ENCODE data around the gene VWA1.
"Not testable (repeated sequence)": the region's sequence is repeated elsewhere in the genome, so short reads cannot be mapped to it uniquely, and the experiment has no call there.

The VWA1 gene

DNA sequence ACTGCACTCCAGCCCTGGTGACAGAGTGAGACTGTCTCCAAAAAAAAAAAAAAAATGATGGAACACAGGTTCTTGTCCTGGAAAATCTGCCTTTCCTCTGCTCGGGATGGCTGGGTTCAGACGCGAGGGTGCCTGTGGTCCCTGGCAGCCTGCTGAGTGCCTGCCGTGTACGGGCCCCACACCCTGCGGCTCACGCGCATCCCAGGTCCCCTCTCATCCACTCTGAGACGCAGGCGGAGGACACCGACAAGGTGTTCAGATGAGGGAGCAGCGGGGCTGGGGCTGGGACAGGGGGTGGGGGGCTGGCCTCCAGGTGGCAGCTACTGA lies 10.1 kb upstream of the VWA1 start:
- DNase-seq, result no peak

DNA sequence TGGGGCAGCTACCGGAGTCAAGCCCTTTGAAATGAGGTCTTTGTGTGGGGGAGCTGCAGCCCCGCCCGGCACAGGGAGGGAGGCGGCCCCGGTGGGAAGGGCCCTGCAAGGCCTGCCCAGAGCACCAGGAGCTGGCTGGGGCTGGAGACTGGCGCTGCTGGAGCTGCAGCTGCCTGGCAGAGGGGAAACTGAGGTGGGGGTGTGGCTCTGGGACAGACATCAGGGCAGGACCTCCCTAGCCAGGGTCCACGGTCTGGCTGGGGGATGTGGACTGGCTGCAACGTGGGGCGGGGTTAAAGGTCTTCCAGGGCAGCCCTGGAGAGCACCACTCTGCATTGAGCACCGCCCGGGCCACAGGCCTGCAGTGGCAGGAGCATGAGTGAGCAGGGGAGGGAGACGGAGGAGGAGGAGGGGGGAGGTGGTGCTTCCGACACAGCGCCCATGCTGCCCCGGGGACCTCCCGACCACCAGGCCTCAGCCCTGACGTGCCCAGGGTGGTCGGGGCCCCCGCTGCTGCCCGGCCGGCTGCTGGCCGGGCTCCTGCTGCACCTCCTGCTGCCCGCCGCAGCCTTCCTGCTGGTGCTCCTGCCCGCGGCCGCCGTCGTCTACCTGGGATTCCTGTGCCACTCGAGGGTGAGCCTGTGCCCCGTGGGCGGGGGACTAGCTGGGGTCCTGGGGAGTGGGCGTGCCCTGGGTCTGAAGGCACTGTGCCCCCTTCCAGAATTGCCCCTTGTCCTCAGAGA lies 9.6 kb upstream of the VWA1 start:
- no peak for DNase-seq

DNA sequence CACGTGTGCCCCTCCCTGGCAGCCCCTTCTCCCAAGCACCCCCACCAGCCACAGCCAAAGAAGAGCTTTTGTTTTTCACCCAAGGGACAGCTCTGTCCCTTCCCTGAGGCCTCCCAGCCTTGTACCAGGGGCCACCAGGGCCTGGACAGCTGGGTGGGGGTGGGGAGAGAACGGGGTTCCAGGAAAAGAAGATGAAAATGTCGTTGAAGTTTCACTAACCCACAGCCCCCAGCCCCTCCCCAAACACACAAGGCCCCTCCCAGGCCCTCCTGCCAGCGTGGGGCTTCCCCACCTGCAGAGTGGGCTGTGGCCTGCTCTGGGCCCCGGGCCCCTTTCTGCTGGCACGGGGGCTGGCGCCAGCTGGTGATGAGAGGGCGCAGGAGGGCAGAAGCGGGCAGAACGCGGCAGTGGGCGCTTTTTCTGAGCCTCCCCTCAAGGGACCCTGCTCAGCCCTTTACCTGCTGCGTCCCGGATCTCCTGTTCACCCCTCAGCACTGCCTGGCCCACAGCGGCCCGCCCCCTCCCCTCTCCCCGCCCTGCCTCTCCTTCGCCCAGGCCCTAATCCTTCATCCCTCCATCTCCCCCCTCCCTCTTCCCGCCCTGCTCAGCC lies 8.9 kb upstream of the VWA1 start:
- no peak for DNase-seq

DNA sequence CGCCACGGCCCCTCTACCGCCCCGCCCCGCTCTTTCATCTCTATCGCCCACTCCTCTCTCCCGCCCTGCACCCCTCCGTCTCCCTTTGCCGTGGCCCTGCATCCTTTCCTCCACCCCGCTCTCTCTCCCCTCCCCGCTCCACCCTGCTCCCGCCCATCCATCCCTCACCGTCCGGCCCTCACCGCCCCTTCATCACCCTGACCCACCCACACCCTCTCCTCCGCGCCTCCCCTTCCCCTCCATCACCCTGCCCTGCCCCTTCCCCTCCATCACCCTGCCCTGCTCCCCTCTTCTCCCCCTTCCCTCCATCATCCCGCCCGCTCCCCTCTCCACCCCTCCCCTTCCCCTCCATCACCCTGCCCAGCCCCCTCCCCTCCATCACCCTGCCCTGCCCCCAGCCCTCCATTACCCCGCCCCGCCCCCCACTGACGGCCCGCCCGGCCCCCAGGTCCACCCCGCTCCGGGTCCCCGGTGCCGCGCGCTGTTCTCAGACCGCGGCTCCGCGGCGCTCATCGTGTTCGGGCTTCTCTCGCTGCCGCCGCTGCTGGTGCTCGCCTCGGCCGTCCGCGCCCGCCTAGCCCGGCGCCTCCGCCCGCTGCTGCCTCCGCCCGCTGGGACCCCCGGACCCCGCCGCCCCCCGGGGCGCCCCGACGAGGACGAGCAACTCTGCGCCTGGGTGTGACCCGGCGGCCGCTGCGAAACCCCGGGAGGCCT lies 8.2 kb upstream of the VWA1 start:
- DNase-seq, result no peak

DNA sequence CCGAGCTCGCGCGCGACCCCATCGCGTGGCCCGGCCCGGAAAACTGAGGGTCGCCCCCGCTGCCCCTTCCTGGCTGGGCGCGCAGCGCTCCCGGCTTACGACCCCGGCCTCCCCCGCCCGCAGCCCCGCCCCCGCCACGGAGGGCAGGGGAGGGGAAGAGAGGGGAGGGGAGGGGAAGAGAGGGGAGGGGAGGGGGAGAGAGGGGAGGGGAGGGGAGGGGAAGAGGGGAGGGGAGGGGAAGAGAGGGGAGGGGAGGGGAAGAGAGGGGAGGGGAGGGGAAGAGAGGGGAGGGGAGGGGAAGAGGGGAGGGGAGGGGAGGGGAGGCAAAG lies 7.7 kb upstream of the VWA1 start:
- DNase-seq, result no peak

DNA sequence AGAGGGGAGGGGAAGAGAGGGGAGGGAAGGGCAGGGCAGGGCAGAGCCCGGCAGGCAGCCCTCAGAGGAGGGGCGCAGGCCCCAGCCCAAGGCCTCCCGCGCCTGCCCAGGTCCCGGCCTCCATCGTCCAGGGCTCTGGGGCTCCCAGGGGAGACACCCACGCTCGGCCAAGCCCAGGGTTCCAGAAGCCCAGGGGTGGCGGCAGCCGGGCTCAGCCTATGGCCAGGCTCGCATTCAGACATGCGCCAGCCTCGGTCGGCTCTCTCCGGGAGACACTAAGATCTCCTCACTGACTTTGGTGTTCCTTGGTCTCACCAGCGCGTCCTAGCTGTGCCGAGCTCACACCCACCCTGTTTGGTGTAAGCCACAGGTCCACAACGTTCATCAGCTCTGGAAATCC lies 7.3 kb upstream of the VWA1 start:
- no peak for DNase-seq

DNA sequence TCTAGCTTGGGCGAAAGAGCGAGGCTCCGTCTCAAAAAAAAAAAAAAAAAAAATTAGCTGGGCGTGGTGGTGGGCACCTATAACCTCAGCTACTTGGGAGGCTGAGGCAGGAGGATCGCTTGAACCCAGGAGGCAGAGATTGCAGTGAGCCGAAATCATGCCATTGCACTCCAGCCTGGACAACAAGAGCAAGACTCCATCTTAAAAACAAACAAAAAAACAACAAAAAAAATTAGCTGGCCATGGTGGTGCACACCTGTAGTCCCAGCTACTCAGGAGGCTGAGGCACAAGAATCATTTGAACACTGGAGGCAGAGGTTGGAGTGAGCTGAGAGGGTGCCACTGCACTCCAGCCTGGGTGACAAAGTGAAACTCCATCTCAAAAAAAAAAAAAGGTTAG lies 6.5 kb upstream of the VWA1 start:
- DNase-seq, result not testable (repeated sequence)

DNA sequence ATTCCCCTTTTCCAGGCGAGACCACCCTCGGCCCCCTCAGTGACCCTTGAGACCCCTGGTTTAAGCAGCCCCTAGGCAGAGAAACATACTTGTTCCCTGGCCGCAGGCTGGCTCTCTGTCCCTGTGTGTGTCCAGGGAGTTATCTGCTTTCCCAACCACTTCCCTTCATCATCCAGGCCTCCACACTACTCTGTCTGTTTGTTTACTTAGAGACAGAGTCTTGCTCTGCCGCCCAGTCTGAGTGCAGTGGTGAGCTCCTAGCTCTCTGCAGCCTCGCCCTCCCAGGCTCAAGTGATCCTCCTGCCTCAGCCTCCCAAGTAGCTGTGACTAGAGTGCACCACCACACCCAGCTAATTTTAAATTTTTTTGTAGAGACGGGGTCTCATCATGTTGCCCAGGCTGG lies 5.8 kb upstream of the VWA1 start:
- DNase-seq, result no peak

DNA sequence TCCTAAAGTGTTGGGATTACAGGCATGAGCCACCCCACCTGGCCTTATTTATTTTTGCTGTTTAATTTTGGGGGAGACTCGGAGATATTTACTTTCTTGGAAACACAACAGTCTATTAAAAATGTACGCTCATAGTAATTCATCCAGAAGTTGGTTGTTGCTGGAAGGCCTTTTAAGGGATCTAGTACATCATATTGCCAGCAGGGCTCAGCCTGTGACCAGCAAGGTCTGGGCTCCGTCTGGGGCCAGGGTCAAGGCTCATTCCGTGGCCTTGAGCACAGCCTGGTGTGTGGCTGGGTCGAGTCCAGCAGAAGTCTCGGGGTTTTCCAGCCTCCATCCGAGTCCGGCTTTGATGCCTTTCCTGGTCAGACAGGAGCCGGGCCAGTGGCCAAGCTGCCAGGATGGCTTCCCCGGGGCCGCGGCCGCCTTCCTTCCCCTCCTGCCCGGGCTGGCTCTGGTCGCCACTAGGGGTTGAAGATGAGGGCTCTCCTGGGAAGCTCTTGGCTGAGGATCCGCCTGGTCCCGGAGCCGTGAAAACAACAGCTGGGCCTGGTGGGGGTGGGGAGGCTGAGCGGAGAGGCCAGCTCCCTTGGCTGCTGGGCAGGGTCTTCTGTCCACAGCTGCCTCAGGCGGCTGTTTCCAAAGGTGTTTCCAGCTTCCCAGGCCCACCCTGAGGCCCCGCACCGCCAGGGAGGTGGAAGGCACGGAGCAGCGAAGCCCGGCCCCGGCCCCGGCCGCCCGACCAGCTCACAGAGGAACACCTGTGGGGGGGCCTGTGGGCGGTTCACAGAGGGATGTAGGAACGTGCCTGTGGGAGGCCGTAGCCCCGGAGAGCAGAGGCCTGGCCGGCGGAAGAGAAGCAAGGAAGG lies 5.1 kb upstream of the VWA1 start:
- DNase-seq, result no peak

DNA sequence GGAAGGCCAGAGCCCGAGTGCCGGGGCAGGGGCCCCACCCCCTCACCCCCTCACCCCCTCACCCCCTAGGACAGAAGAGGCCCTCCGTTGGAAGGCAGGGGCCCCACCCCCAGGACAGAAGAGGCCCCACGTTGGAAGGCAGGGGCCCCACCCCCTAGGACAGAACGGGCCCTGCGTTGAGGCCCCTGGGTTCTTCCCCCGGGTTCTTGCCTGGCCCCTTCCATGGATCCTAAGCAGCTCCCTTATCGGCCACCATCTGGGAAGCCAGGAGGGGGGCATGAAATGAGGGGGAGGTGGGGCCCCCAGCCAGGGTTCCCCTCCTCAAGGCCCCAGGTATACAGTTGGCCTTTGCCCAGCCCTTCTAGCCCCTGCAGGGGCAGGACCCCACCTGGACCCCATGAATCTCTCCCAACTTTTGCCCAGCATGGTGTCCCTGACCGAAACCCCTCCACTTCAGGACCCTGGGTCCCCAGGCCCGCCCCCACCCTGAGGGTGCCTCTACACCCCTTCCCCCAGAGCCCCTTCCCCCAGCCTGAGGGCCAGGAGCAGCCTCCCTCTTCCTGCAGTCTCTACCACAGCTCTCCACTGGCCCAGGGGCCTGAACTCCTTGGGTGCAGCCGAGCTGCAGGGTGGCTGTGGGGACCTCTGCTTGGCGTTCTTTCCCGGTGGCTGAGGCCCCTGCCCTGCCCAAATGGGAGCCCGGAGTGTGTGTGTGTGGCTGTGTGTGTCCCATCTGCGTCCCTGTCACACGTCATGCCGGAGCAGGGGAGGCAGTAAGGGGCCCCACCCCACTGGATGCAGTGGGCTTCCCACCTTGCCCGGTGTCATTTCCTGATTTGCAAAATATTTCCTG lies 4.3 kb upstream of the VWA1 start:
- DNase-seq, result no peak

DNA sequence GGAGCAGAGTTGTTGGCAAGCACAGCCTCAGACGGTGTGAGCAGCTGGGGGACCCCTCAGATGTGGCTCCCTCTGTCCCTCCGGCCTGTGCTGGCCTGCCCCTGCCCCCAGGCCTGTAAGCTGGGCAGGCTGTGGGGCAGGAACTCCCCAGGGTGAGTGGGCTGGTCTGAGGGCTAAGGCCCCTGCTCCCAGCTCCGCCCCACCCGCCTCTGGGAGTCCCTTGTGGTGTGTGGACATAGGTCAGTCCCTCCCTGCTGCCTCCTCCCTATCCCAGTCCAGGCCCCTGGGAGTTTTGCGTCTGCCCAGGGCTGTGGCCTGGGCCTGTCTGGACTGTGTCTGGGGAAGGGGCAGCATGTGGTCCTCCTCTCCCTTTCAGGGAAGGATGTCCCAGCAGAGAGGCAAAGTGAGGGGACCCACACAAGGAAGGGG lies 3.6 kb upstream of the VWA1 start:
- no peak for DNase-seq

DNA sequence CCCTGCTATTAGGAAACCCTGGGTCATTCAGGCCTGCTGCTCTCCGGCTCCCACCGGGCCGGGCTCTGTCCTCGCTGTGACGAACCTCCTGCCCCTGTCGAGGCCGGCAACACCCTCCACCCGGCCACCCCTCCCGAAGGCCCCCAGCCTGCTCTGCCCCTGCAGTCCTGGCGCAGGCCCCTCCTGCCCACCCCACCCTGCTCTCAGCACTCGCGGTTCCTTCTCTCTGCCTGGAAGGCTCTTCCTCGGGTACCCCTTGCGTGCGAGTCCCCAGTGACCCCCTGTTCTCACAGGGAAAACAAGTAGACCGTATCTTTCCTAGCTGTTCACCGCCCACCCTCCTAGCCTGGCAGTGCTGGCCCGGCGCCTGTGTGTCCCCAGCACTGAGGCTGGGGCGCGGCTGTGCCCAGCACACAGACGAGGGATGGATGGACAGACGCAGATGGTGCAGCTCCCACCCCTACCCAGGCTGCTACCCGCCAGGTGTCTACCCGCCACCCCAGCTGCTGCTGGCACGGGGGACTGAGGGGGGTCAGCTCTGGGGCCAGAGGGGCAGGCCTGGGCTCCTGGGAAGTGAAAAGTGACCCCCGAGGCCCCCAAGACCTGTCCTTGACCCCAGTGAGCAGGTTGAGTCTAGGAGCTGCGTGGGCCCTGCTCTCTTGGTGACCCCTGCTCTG lies 3.1 kb upstream of the VWA1 start:
- DNase-seq, result no peak

DNA sequence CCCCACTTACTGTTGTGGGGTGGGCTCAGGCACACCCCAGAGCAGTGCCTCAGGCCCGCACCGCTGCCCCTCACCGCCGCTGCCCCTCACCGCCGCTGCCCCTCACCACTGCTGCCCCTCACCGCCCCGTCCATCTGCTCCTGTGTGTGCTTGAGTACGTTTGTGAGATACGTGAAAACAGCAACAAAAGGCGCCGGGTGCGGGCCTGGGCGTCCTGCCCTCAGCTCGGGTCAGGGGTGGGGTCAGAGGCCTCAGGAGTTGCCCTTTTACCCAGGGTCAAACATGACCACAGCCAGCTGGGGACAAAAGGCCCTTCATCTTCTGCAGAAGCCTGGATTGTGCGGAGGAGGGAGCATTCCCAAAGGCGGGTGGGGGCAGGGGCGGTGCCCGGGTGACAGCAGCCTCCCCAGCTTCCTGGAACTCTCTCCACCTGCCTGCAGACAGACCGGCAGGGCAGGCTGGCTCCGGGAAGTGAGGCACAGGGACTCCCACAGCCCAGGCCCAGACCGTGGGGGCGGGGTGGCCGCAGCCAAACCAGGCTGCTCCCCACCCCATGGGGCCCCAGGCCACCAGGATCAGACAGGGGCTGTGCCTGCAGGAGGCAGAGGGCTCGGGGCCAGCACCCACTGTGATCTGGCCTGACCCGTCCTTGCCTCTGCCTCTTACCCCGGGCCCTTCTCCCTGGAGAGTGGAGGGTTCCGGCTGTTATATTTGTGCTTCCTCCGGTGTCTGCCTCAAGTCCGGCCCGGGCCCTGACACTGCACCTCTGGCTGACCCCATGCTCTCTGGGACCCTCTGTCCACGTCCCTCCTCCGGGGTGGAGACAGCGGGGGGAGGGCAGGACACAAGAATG lies 2.3 kb upstream of the VWA1 start:
- no peak for DNase-seq

DNA sequence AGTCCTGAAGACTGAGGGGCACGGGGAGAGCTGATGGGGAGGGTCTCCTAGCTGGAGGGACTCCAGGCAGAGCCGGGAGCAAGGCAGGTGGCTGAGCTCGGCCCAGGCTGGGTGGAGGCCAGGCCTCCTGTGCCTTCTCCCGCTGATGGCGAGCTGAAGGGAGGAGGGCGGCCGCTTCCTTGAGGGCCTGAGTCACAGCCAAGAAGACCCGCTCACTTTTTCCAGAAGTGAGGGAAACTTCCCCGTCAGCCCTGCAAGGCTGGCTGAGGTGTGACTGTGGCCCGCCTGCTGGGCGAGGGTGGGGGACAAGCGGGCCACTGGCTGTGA lies 1.7 kb upstream of the VWA1 start:
- DNase-seq, result no peak

DNA sequence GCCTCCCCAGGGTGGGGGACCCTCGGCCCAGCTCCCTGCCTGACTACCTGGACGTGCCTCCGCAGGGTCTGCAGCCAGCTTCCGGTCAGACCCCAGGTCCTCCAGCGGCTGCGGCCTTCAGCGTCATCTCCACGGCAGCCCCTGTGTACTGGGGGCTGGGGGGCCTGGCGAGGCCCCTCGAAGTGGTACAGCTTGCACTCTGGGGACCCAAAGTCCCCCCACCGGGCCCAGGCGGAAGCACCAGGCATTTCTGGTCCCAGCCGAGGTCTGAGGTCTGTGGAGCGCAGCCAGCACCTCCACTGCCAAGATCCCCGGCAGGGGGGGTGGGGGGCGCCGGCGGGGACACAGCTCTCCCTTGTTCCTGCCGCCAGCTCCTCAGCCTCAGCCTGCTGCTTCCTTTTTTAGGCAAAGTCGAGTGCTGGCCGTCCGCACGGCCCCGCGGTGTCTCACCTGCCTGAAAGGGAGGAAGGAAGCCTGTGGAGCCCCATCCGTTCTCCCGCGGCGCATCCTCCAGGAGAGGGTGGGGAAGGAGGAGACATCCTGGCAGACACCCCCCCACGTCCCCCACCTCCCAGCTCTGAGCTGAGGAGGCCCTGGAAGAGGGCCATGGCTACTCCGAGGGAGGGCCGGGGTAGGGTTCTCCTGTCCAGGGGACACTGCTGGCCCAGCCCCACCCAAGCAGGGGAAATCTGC lies 1.2 kb upstream of the VWA1 start:
- DNase-seq, result peak in 1 of 2 experiments; percentile 43

DNA sequence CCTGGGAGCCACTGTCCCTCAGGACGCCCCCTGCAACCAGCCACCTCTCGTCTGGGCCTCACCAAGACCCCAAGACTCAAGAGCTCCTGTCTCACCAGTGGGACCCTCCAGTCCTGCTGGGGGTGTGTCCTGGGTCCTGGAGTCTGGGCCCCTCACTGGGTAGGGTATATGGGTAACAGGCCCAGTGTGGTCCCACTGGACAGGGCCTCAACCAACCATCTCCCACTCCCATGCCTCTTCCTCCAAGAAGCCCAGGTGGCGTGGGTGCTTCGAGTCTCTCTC lies 725 bp upstream of the VWA1 start:
- no peak for DNase-seq

DNA sequence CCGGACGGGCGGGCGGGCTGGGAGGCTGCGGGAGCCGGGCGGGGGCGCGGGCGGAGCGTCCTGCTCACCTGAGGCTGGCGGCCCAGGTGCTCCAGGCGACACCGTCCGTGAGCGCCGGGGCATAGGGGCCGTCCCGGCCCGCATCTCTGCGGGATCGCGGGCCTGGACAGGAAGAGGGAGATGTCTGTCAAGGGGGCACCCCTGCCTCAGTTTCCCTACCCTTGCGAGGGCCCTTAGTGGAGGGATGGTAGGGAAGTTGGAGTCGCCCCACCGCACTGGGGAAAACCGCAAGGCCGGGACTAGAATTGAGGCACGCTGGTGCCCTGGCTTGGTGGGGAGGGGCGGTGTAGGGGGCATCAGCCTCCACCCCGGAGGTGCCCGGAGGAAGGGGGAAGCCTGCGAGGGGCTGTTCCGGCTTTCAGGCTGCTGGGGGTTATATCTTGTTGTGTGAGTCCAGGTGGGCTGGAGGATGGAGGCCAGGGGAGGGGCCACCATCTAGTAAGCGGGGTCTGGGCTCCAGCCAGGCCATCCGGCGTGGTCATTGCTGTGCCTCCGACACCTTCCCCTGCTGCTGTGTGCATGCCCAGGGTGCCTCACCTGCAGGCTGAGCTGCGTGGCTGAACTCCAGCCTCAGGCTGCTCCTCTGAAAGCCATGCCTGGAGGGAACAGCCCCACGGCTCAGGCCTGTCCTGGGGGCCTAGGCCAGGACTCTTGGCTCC lies 580 bp downstream of the VWA1 start:
- no peak for DNase-seq

DNA sequence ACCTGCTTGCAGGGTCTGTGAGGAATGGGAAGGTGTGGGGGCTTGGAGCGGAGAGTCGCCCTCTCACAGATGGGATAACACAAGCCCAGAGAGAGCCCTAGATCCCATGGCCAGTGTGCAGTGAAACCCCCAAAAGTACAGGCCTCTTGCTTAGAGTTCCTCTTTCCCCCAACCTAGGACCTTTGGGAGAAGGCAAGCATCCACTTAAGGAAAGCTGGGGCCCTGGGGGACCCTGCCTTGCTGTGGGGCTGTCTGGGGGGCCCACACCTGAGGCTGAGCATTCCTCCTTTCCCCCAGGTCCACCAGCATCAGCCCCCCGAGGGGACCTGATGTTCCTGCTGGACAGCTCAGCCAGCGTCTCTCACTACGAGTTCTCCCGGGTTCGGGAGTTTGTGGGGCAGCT lies 1.1 kb downstream of the VWA1 start:
- no peak for DNase-seq

DNA sequence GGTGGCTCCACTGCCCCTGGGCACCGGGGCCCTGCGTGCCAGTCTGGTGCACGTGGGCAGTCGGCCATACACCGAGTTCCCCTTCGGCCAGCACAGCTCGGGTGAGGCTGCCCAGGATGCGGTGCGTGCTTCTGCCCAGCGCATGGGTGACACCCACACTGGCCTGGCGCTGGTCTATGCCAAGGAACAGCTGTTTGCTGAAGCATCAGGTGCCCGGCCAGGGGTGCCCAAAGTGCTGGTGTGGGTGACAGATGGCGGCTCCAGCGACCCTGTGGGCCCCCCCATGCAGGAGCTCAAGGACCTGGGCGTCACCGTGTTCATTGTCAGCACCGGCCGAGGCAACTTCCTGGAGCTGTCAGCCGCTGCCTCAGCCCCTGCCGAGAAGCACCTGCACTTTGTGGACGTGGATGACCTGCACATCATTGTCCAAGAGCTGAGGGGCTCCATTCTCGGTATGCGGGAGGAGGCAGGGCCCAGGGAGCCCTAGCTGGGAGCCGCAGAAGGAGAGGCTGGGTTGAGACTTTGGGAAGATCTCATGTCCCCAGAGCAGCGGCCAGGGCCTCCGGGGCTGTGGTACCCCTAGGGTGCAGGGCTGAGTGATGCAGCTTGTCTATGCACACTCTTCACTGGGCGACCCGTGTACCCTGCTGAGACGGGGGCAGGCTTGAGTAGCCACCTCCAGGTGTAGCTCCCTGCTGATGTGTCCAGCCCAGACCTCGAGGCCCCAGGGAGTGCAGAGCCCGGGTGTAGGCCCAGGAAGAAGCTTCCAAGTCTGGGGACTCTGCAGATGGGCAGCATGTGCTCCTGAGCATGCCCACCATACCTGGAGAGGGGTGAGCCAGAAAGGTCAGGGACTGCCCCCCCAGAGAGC lies 1.8 kb downstream of the VWA1 start:
- no peak for DNase-seq
